Adipocyte (in vitro differentiated cells): ENCODE results near the gene DLL4.
A peak's percentile ranks its signal among the peaks of the same experiment; 100 is the strongest.

Experiments
- DNase-seq: peaks from one replicate; pipeline ENCODE4 v3.0.0-alpha.2; 2015; ENCODE audit warnings: low read depth
- H3K27me3 ChIP-seq: replicated peaks from 2 replicates; pipeline ENCODE4 v1.7.0; 2013; ENCODE audit warnings: mild to moderate bottlenecking, low read length, moderate library complexity; ENCODE audit not compliant: control insufficient read depth, insufficient read depth
- H3K36me3 ChIP-seq: 2 replicates; pipeline ENCODE4 v1.7.0; 2013; ENCODE audit warnings: low read length, mild to moderate bottlenecking, moderate library complexity; ENCODE audit not compliant: control insufficient read depth, insufficient read depth, severe bottlenecking
- H3K4me1 ChIP-seq: 2 replicates; pipeline ENCODE4 v1.7.0; 2013; ENCODE audit warnings: mild to moderate bottlenecking, low read length, moderate library complexity; ENCODE audit not compliant: control insufficient read depth, insufficient read depth
- H3K4me3 ChIP-seq: 2 replicates; pipeline ENCODE4 v1.7.0; 2013; ENCODE audit warnings: mild to moderate bottlenecking, low read length, moderate library complexity
- H3K9ac ChIP-seq: 2 replicates; pipeline ENCODE4 v1.7.0; 2013; ENCODE audit warnings: mild to moderate bottlenecking, low read length, moderate library complexity
- H3K9me3 ChIP-seq: 2 replicates; pipeline ENCODE4 v1.7.0; 2013; ENCODE audit warnings: mild to moderate bottlenecking, low read length, moderate library complexity; ENCODE audit not compliant: control insufficient read depth

The DLL4 gene

DNA sequence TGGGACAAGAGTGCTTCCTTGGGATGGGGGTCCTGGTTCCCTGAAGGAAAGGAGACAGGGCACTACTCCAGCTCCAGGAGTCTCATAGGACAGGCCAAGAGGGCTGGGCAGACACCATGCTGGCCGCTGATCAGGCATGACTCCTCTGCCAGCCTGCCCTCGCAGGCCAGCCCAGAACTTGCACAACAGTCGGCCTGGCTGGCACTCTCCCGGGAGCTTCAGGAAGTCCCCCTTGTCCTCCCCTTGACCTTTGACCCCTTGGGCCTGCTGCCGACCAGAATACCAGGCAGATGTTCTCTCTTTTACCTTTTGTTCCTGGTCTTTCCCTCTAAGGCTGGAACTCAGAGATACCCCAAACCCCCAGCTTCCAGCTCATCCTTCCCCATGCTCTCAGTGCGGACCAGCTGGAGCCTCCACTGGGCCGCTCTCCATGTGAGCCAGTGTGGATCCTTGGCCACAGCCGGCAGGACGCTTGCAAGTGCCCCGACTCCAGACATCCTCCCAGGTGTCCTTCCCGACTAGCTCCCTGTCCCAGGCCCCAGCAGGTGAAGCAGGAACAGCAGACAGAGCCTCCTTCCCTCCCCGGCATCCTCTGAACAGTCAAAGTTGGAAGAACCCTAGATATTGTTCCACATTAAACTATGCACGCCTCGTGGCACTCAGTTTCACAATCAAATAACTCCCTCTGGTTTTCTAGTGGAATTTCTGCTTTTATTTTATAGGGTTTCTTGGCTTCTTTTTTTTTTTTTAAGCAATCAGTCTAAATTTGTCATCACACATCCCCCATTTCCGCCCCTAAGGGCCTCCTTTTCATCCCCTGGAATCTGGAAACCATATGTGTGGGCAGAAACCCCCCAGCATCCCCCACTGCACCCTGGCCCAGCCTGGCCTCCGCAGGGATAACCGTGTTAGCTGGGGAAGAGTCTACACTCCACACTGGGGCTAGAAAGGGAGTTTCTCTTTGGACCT, 19.2 kb upstream of the DLL4 start:
- Histone ChIP-seq H3K9me3 (no peaks in the 10 kb centered on the region), H3K4me1 (peaks cover 29% of the 10 kb centered on the region), H3K9ac (no peak overlapping the region), H3K4me3 (no peak overlapping the region), H3K27me3 (no peaks in the 10 kb centered on the region), H3K36me3 (peaks cover under 1% of the 10 kb centered on the region)
- peak; percentile 80 for DNase-seq

DNA sequence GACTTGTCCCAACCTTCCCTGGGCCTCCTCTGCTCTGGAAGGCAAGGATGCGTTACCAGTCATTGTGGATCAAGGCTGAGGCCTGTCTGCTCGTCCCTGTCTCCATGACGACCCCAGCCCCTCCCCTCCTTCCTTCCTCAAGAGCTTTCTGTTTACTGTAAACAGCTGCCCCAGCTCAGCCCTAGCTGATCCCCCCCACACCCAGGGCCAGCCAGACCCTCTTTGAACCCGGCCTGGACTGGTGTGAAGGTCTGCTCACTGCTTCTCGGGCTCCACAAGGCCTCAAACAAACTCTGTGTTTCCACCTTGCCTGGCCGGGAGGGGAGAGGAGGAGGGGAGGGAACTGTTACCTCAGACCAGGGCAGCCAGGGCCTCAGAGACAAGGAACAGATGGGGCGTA, 18.0 kb upstream of the DLL4 start:
- no peaks in the 10 kb centered on the region for H3K36me3 ChIP-seq
- peaks cover 23% of the 10 kb centered on the region for H3K4me1 ChIP-seq
- no peaks in the 10 kb centered on the region for H3K9me3 ChIP-seq
- H3K27me3 ChIP-seq: no peaks in the 10 kb centered on the region
- no peak overlapping the region for H3K9ac ChIP-seq
- no peak for DNase-seq
- no peak overlapping the region for H3K4me3 ChIP-seq

DNA sequence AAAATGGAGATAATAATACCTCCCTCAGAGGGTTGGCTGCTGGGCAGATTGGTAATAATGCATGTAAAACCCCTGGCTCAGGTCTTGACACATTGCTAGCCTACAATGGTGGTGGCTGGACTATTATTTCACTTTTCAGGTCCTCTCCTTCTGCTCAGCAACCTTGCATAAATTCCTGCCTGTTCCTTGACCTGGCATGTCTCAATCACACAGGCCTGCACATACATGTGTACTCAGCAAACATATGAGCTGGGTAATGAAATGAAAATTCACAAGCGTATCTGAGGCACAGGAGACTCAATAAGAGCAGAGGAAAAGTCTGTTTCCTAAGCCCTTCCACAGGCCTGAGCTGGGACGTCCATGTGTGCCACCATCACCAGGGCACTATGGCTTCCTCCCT, 17.4 kb upstream of the DLL4 start:
- Histone ChIP-seq H3K9me3 (no peaks in the 10 kb centered on the region), H3K4me3 (no peak overlapping the region), H3K9ac (no peak overlapping the region), H3K36me3 (no peaks in the 10 kb centered on the region), H3K27me3 (peaks cover 2% of the 10 kb centered on the region), H3K4me1 (peaks cover 18% of the 10 kb centered on the region)
- DNase-seq: no peak

DNA sequence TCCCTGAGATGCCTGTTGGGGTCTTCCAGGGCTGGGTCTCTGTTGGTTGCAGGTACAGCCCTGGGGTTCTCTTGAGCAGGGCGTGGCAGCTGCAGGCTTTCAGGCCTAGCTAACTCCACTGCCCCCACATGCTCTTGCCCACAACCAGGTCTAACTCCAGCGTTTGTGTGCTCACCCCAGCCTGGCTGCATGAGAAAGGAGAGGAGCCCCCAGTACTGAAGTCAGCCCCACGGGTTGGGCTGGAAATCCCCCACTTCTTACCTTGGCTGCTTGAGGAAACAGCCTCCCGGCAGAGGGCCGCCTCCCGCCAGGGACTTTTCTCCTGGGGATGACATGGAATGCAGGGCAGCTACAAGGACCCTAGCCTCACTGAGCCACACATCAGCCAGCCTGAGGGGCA, 16.7 kb upstream of the DLL4 start:
- H3K27me3 ChIP-seq: peaks cover 7% of the 10 kb centered on the region
- DNase-seq: no peak
- peaks cover 16% of the 10 kb centered on the region for H3K4me1 ChIP-seq
- H3K4me3 ChIP-seq: no peak overlapping the region
- H3K9ac ChIP-seq: no peak overlapping the region
- no peaks in the 10 kb centered on the region for H3K9me3 ChIP-seq
- no peaks in the 10 kb centered on the region for H3K36me3 ChIP-seq

DNA sequence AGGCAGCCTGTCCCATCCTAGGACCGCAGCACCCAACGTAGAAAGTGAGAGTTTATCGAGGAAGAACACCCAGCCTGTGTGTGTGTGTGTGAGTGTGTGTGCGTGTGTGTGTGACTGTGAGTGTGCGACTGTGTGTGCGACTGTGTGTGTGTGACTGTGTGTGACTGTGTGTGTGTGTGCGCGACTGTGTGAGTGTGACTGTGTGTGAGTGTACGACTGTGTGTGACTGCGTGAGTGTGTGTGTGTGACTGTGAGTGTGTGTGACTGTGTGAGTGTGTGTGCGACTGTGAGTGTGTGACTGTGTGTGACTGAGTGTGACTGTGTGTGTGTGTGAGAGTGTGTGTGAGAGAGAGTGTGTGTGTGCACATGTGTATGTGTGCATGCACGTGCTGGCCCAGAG, 15.1 kb upstream of the DLL4 start:
- Histone ChIP-seq H3K9me3 (no peaks in the 10 kb centered on the region), H3K4me1 (peaks cover 16% of the 10 kb centered on the region), H3K9ac (no peak overlapping the region), H3K4me3 (no peak overlapping the region), H3K36me3 (no peaks in the 10 kb centered on the region), H3K27me3 (peaks cover 15% of the 10 kb centered on the region)
- DNase-seq: no peak

DNA sequence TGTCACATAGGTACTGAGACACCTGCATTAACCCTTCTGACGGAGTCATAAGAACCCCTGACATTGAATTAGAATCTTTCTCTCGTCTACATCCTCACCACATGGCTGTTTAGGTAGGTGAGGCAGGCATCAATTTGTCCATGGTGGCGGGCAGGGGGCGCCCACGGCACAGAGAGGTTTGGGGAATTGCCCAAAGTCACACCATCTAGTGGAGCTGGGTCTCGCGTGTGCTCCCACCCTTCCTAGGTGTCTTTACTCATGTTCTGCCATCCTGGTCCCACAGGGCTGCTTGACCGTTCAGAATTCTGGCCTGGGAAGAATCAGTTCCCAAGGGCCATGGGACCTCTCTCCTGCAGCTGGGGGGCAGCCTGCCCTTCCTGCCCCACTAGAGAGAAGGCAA, 14.7 kb upstream of the DLL4 start:
- DNase-seq: no peak
- H3K4me3 ChIP-seq: no peak overlapping the region
- no peak overlapping the region for H3K9ac ChIP-seq
- peaks cover 15% of the 10 kb centered on the region for H3K27me3 ChIP-seq
- H3K9me3 ChIP-seq: no peaks in the 10 kb centered on the region
- peaks cover 12% of the 10 kb centered on the region for H3K4me1 ChIP-seq
- no peaks in the 10 kb centered on the region for H3K36me3 ChIP-seq

DNA sequence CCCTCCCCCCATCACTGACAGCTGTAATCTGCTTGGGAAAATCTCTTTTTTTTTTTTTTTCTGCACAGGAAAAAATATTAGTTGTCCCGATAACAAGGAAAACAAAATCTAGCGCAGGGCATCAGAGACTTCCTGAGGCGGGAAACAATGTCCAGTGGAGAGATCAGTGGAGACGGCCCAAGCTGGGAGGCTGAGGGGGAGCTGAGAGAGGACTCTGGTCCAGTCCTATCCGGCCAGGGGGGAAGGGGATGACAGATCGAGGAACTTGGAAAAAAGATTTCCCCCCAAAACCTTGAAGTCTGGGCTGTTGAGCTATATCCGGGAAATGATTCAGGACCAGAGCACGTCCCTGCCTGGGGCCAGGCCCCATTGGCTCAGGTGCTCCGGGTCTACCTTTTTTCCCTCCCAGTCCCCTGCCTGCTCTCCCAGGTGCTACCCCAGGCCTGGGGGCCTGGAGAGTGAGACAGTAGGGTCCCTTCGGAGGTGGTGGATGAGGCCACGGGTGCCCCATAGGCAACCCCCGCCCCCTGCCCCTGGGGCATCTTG, 14.0 kb upstream of the DLL4 start:
- DNase-seq: no peak

DNA sequence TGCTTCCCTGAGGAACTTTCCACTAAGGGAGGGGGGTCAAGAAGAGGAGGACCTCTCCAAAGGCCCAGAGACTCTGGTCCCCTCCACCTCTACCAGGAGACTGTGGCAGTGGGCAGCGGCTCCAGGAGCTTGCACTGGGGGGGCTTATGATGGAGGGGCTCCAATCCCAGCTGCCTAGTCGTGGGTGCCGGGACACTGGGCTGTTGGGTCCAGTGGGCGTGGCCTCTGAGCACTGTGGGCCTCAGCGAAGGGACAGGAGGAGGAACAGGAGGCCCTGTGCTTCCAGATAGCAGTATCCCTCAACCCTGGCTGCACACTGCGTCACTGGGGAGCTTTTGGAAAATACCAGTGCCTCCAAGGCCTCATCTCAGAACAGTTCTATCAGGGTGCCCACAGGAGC, 13.5 kb upstream of the DLL4 start:
- Histone ChIP-seq H3K27me3 (peaks cover 17% of the 10 kb centered on the region), H3K9ac (no peak overlapping the region), H3K36me3 (no peaks in the 10 kb centered on the region), H3K4me3 (no peak overlapping the region), H3K9me3 (no peaks in the 10 kb centered on the region), H3K4me1 (peaks cover under 1% of the 10 kb centered on the region)
- no peak for DNase-seq

More for the DNA sequence above, 14.0 kb upstream of the DLL4 start:
- no peak overlapping the region for H3K4me3 ChIP-seq
- H3K4me1 ChIP-seq: peaks cover 5% of the 10 kb centered on the region
- no peaks in the 10 kb centered on the region for H3K9me3 ChIP-seq
- H3K36me3 ChIP-seq: no peaks in the 10 kb centered on the region
- H3K9ac ChIP-seq: no peak overlapping the region
- peaks cover 15% of the 10 kb centered on the region for H3K27me3 ChIP-seq

DNA sequence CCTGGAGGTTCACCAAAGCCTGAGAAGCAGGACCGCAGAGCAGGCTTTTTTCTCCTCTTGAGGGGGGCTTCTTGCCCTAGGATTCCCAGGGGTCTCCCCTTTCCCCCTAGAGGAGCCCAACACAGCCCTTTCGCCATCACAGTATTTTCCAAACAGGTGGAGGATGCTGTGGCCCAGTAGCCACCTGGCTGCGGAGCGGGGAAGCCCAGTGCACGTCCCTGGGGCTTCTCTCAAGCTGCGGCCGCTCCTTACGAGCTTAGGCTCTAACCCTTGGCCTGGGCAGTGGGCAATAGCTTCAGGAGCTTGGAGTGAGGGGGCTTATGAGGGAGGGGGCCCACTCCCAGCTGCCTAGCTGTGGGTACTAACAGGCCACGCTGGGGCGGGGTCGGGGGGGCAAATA, 11.6 kb upstream of the DLL4 start:
- Histone ChIP-seq H3K9me3 (no peaks in the 10 kb centered on the region), H3K9ac (no peak overlapping the region), H3K4me3 (no peak overlapping the region), H3K36me3 (no peaks in the 10 kb centered on the region), H3K27me3 (peaks cover 20% of the 10 kb centered on the region), H3K4me1 (no peaks in the 10 kb centered on the region)
- no peak for DNase-seq

DNA sequence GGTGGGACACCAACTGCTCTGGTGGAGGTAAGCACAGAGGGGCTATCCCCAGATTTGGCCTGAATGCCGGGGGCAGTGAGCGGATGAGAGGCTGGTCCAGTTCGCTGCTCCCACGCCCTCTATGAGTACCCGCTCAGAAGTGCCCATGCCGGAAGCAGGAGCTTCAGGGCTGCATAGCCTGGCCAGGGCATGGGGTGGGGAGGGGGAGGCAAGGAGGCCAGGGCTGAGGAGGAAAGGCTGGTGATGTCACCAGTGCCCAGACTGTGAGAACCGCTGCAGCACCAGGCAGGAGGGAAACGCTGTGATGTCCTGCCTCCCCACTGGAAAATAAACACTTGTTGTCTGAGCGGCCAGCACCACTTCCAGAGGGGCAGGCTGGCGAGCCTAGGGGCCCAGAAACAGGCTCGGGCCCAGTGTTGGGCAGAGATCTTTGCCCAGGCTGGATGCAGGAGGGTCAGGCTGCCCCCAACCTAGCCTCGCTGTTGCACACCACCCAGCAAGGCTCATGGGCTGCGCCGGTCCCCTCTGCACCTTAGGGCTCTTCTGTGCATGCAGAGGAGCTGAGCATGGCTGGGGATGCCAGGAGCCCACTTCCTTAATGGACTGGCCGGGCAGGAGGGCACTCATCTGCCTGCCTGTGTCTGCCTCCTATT, 10.9 kb upstream of the DLL4 start:
- Histone ChIP-seq H3K36me3 (no peaks in the 10 kb centered on the region), H3K4me3 (no peak overlapping the region), H3K9ac (no peak overlapping the region), H3K9me3 (no peaks in the 10 kb centered on the region), H3K4me1 (no peaks in the 10 kb centered on the region), H3K27me3 (peaks cover 22% of the 10 kb centered on the region)
- no peak for DNase-seq

DNA sequence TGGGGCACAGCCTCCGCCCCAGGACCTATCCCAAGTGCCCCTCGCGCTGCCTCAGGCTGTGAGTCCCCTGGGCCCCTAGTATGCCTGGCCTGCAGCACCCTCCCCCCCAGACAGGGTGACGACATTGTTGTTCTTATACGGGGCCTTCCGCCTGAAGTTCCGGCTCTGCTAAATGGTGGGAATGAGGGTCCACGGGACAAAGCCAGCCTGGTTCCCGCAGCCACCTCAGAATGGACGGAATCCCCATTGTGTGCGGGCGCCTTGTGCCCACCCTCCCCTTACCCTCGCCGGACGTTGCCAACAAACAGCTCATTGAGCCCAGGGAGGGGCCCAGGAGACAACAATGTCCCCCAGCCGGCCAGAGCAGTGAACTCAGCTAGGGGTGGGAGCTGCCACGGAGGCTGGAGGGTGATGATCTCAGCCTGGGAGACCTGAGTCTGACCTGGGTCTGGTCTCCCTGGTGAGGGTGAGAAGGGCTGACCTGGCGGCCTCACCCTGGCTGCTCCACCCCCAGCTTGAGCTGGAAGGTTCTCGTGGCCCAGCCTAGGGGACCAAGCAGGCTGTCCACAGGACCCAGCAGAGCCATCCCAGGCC, 10.2 kb upstream of the DLL4 start:
- Histone ChIP-seq H3K27me3 (peaks cover 28% of the 10 kb centered on the region), H3K4me3 (no peak overlapping the region), H3K36me3 (no peaks in the 10 kb centered on the region), H3K9ac (no peak overlapping the region), H3K9me3 (no peaks in the 10 kb centered on the region), H3K4me1 (no peaks in the 10 kb centered on the region)
- DNase-seq: no peak
